Stimulated activated CD8-positive, alpha-beta memory T cell treated with anti-CD3 and anti-CD28 coated beads, Interleukin-7, amount 100 ng/mL, for 1 hour (primary cell): ENCODE data around the gene PAX3.

Experiments
- DNase-seq, 2 donors: peaks; one replicate each; pipeline ENCODE4 v3.0.0-alpha.2; 2020; ENCODE audit warnings: low read depth in 2 of 2

Gene PAX3

DNA sequence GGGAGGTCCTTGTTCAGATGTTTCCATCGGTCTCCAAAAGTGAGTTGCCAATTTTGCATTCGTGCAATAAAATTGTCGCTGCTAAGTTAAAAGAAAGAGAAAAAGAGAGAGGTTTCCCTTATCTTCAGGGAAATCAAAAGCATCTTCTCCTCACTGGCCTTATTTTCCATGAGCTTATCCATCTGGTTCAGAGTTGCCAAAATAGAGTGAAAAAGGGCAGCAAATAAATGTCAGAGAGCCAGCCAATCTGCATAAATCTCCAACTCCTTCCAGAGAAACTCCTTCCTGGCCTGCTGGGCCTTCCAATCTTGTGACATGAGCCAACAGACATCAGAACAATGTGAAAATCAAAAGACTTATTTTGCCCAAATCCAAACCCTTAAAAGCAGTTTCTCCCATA lies 28.4 kb downstream of the PAX3 start:
- no peak for DNase-seq

DNA sequence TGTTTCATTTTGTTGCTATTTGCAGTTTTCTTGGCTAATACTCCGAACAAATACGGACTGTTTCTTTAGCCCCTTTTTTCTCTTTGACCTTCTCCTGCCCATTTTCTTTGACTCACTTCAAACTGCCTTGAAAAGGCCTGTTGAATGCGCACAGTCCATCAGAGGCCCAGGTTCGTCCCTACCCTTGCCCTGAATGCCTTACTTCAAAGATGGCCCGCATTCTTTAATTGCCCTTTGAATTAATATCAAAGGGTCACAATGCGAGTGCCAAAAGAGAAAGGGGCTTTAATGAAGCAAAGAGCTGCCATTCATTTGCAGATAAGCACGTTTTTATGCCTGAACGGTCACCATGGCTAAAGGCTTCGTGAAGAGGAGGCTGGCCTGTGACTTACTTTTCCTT lies 29.7 kb downstream of the PAX3 start:
- no peak for DNase-seq

DNA sequence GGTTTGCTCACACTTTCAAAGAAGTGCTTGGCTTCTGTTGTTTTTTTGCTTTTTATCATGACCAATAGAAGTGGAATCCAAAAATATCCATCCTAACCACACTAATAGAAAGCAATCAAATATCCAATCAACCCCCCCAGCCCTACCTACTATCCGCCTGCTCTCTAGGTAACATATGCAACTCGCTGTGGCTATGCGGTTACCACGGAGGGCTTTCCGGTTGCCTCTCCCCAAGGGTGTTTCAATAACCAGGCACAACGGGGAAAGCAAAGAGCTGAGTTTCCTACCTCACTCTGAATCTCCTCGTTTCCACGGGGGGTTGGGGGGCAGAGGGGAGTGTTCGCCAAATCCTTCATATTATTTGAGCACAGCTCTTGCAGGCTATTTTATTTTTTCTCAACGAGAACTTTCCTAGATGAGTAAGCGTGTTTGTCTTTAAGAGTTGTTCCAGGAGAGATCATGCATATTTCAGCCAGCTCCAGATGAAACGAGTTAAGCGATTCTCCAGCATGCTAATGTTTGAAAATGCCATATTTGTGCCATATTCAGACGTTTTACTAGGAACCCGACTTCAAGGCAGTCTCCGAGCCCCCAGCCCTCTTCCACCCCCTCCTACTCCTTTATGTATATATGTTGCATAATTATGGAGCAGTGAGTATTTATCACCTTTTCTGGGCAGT lies 30.3 kb downstream of the PAX3 start:
- no peak for DNase-seq

- DNase-seq, result no peak
These were observed 33.9 kb downstream of the PAX3 start for GRCh38 chr2:222264791-222265320.

DNA sequence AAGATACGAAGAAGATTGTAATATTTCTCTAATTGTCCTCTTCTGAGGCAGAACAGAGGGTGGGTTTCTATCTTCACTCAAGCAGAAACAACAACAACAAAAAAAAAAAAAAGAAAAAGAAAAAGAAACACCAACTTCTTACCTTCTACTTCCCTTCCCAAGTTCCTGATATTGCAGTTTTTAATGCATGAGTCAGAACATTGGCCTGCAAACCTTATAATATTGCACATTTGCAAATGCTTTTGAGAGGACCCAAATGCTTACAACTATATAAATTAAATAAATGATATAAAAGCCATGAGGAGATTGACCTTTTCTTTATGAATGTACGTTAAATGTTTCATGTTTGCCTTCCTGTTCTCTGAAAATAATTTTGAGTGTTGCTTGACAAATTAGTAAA lies 37.3 kb downstream of the PAX3 start:
- DNase-seq, result no peak

DNA sequence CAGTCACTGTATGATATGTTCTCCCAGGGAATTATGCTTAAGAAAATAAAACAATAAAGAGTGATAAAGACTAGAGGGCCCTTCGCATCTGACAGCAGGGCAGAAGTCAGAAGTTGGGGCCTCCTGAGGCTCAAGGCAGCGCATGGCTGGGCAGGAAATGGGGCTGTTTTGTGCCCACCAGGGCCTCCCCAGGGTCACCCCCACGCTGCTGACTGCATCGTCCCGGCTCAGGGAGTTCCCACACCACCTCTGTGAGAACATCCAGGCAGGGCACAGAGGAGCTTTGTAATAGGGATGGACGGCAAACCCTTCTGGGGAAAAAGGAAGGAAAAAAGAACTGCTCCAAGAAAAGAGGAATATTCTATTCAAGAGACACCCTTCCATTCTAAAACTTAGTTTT lies 41.2 kb downstream of the PAX3 start:
- DNase-seq, result no peak

DNA sequence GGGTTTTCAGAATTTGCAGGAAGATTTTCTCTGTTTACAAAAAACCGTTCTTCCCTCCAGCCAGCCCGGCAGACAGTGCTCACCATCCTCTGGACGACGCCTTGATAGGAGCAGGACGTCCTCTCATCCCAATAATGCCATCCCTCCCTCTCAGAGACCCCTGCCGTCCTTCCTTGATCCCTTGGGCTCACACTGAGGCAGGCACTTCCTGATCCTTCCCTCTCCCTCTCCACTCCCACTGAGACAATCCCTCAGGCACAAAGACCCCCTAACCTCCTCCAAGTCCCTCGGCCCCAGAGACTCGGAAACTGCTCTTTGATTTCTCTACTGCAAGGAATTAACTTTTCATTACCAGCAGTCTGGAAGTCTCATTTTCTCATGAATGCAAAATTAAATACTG lies 42.5 kb downstream of the PAX3 start:
- no peak for DNase-seq

DNA sequence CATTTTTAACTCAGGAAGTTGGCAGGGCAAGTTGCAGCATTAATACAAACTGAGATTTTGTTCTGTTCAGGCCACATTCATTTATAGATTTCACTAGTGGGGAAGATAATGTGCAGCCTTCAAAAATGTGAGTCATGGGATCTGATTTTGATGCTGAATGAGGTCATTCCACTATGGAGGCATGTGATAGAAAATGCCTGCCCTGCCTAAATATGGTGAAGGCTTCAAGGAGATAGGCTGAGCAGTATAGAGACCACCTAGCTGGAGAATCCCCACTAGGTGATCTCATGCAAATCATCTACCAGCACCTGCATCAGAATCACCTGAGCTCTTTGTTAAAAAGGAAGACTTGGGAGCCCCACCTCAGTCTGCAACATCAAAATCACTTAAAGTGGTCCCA lies 43.7 kb downstream of the PAX3 start:
- no peak for DNase-seq

DNA sequence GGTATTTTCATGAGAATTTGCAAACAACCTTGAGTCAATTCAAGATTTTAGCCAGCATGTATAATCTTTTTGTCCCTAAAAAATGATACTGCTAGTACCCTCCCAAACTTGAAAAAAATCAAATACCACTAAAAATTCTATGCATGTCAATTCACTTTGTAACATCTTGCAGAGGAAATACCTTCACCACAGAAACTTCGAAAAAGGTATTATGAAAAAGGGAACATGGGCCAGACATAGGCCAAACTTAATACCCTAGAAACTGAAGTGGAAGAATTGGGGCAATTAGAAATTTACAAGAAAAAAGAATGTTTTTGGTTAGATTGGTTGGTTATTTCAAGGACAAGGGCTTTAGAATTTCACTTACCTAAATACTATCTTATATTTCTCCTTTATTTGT lies 48.5 kb downstream of the PAX3 start:
- no peak for DNase-seq

- DNase-seq, result no peak
These were observed 49.4 kb downstream of the PAX3 start for GRCh38 chr2:222249444-222249843.

DNA sequence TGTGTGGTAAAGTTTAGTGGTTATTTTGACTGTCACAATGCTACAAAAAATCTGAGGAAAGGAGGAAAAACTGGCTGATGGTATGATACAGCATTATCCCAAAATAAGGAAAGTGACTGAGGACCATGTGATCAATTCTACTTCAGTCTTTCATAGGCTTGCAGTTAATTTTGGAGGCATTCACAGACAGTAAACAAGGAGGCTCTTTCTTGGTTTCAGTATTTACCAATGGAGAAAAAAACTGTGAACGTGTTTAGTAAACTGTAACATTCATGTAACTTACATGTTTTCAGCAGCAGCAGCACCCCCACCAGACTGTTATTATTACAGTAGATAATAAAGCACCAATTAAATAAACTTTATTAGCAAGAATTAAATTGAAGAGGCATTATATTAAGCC lies 50.0 kb downstream of the PAX3 start:
- DNase-seq, result no peak

- no peak for DNase-seq
These were observed 50.5 kb downstream of the PAX3 start for GRCh38 chr2:222248256-222248655.

GRCh38 chr2:222242532-222242931 lies 56.3 kb downstream of the PAX3 start:
- DNase-seq, result no peak

GRCh38 chr2:222241128-222241870 lies 57.5 kb downstream of the PAX3 start:
- no peak for DNase-seq

- DNase-seq, result no peak
These were observed 58.1 kb downstream of the PAX3 start for GRCh38 chr2:222240676-222241049.

DNA sequence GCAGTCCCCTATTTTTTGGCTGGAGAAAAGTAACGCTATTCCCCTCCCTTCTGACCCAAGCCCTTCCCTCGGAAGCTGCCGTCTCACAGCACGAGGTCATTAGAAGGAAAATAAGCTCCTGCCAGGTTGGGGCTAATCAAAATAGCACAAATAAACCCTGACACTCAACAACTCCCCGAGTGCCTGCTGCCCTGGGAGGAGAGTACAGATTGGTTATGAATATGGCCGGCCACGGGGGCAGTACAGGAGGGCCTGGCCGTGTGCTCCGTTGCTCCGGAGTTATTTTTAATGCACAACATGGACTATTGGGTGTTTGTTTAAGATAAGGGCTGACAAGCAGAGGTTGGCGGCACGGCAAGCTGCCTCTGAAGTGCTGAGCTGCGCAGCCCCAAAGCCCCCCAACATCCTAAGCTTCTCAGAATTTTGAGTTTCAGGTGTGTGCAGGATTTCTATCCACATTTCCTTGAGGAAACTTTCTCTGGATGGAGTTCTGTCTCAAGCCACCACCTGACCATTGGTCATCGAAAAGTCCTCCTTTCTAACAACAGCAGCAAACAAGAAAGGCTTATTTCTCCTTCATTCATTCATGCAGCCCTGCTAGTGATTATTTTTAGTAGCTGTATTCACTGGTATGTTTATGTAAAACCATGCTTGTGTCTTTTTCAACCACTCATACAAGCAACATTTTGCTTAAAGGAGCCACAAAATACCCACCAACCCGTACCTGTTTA lies 58.7 kb downstream of the PAX3 start:
- no peak for DNase-seq

DNA sequence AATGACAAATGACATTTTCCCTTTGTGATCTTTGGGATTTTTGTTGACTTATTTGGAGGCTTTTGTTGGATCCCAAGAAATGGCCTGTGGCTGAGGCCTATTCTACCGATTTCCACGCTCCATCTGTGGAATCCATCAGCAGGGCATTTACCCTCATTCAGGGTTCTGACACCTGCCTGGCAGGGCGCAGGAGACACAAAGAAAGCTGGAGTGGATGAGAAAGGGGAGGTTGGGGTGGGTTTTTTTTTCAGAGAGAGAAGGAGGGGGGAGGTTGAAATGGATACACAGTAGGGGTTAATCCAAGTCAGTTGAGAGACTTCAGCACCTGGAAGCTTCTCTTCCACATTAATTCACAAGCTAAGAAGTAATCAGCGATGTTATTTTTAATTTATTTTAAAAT lies 59.7 kb downstream of the PAX3 start:
- no peak for DNase-seq

- DNase-seq, result no peak
These were observed 60.7 kb downstream of the PAX3 start for GRCh38 chr2:222238072-222238471.

- no peak for DNase-seq
These were observed 66.0 kb downstream of the PAX3 start for GRCh38 chr2:222232839-222233238.

- no peak for DNase-seq
These were observed 66.4 kb downstream of the PAX3 start for GRCh38 chr2:222232372-222232771.

DNA sequence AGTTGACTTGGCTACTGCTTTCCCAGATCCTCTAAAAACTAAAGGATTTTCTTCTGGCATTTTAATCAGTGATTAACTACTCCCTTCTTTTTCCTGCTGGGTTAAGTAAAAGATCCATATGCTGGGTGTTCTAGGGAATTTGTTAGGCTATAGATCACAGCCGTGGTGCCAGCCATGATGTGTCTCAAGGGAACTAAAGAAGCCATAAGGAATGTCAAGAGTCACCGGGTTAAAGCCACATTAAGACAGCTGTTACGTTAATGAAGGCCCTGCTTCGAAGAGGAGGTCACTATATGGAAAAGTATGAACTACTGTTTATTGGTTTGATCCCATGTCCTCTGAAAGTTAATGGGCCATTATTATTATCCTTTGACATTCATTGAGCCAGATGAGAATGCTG lies 70.7 kb downstream of the PAX3 start:
- DNase-seq, result no peak

GRCh38 chr2:222218786-222219185 lies 80.0 kb downstream of the PAX3 start:
- no peak for DNase-seq

GRCh38 chr2:222217712-222218111 lies 81.1 kb downstream of the PAX3 start:
- DNase-seq, result no peak
